ENCODE measurements around the gene STX17.

Gene STX17

DNA sequence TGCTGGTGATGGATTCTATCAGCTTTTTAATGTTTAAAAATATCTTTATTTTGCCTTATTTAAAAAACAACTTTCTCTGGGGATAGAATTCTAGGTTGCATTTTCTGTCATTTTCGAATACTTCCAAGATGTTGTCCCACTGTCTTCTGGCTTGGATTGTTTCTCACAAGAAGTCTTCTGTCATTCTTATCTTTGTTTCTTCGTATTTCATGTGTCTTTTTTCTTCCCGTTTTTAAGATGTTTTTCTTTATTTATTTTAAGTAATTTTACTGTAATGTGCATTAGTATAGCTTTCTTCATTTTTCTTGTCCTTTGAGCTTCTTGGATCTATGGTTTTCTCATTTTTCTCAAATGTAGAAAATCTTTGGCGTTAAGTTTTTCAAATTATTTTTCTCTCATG, 19.1 kb downstream of the STX17 start:
- Histone ChIP-seq H2AFZ (no peak overlapping the region), H3K27me3 (ENCODE audit: control insufficient read depth, insufficient read depth, low read length) (no peaks in the 10 kb centered on the region), H3K9ac (no peak overlapping the region), H3K4me3 (ENCODE audit: low read depth, low read length) (no peak overlapping the region), H3K27ac (no peak overlapping the region), H3K79me2 (peaks cover 4% of the 10 kb centered on the region), H3K9me3 (ENCODE audit: control insufficient read depth, low read length) (no peaks in the 10 kb centered on the region), H3K36me3 (ENCODE audit: control insufficient read depth, insufficient read depth, low read length) (no peaks in the 10 kb centered on the region), H3K4me2 (ENCODE audit: low read length) (no peak overlapping the region), H3K4me1 (no peaks in the 10 kb centered on the region)
- no peak for TF ChIP-seq CTCF (IDR thresholded peaks at IDR 0.05)

GRCh38 chr9:99929652-99930051, 23.2 kb downstream of the STX17 start:
- Histone ChIP-seq H3K4me2 (ENCODE audit: low read length) (no peak overlapping the region), H3K27ac (no peak overlapping the region), H3K4me1 (no peaks in the 10 kb centered on the region), H3K36me3 (ENCODE audit: control insufficient read depth, insufficient read depth, low read length) (no peaks in the 10 kb centered on the region), H2AFZ (no peak overlapping the region), H3K9me3 (ENCODE audit: control insufficient read depth, low read length) (no peaks in the 10 kb centered on the region), H3K79me2 (peaks cover 4% of the 10 kb centered on the region), H3K27me3 (ENCODE audit: control insufficient read depth, insufficient read depth, low read length) (no peaks in the 10 kb centered on the region), H3K4me3 (ENCODE audit: low read depth, low read length) (no peak overlapping the region), H3K9ac (no peak overlapping the region)
- no peak for TF ChIP-seq CTCF (IDR thresholded peaks at IDR 0.05)

DNA sequence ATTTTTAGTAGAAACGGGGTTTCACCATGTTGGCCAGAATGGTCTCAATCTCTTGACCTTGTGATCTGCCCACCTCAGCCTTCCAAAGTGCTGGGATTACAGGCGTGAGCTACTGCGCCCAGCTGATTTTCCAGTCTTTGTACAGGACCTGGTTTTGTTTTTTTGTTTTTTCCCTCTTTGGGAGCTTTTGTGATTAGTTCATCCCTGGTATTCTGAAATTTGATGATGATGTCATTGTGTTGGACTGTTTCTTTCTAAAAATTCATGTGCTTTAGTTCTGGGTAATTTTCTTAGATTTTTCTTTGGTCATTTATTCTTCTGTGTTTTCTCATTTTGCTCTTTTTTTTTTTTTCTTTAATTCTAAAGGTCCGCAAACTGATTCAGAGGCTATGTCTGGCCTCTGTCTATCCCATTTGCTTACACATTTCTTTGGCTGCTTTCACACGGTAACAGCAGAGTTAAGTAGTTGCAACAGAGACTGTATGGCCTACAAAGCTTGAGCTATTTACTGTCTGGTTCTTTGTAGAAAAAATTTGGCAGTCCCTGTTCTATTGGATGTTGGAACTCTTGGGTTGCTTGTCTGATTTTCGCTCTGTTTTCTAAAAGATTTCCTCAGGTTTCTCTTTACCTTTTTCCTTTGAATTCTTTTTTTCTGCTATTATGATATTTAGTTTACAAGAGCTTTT, 24.8 kb downstream of the STX17 start:
- Histone ChIP-seq H3K79me2 (peaks cover 4% of the 10 kb centered on the region), H3K36me3 (ENCODE audit: control insufficient read depth, insufficient read depth, low read length) (peaks cover under 1% of the 10 kb centered on the region), H3K27me3 (ENCODE audit: control insufficient read depth, insufficient read depth, low read length) (no peaks in the 10 kb centered on the region), H2AFZ (no peak overlapping the region), H3K27ac (no peak overlapping the region), H3K4me2 (ENCODE audit: low read length) (no peak overlapping the region), H3K9ac (no peak overlapping the region), H3K4me1 (no peaks in the 10 kb centered on the region), H3K4me3 (ENCODE audit: low read depth, low read length) (no peak overlapping the region), H3K9me3 (ENCODE audit: control insufficient read depth, low read length) (no peaks in the 10 kb centered on the region)
- TF ChIP-seq CTCF (IDR thresholded peaks at IDR 0.05), result no peak

- Histone ChIP-seq H3K9ac (no peak overlapping the region), H3K4me3 (ENCODE audit: low read depth, low read length) (no peak overlapping the region), H3K9me3 (ENCODE audit: control insufficient read depth, low read length) (peaks cover 5% of the 10 kb centered on the region), H3K27me3 (ENCODE audit: control insufficient read depth, insufficient read depth, low read length) (no peaks in the 10 kb centered on the region), H3K79me2 (no peaks in the 10 kb centered on the region), H3K4me2 (ENCODE audit: low read length) (no peak overlapping the region), H3K4me1 (no peaks in the 10 kb centered on the region), H3K27ac (no peak overlapping the region), H3K36me3 (ENCODE audit: control insufficient read depth, insufficient read depth, low read length) (peaks cover 2% of the 10 kb centered on the region), H2AFZ (no peak overlapping the region)
- no peak for TF ChIP-seq CTCF (IDR thresholded peaks at IDR 0.05)
Measured at GRCh38 chr9:99936947-99937587, 30.6 kb downstream of the STX17 start.

DNA sequence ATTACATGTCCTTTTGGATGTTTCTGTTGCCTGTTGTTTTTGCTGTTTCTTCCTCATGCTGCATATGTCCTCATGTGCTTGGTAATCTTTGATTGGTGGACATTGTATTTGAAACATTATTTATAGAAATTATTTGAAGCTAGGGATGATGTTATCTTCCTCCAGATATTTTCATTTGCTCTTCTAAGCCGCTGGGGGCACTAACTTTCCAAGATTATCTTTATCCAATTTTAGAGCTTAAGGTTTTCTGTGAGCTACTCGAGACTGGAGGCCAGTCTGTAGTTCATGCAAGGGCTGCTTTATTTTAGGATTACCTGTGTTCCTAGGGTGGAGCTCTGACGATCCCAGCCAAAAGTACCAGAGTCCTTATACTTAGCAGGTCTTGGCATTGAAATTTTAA, 40.9 kb downstream of the STX17 start:
- no peaks in the 10 kb centered on the region for H3K36me3 ChIP-seq (ENCODE audit: control insufficient read depth, insufficient read depth, low read length)
- H3K9me3 ChIP-seq (ENCODE audit: control insufficient read depth, low read length), result no peaks in the 10 kb centered on the region
- no peaks in the 10 kb centered on the region for H3K4me1 ChIP-seq
- no peak overlapping the region for H3K4me3 ChIP-seq (ENCODE audit: low read depth, low read length)
- TF ChIP-seq CTCF (IDR thresholded peaks at IDR 0.05), result no peak
- H3K9ac ChIP-seq, result no peak overlapping the region
- H3K27me3 ChIP-seq (ENCODE audit: control insufficient read depth, insufficient read depth, low read length), result no peaks in the 10 kb centered on the region
- no peak overlapping the region for H3K27ac ChIP-seq
- H2AFZ ChIP-seq, result no peak overlapping the region
- no peak overlapping the region for H3K4me2 ChIP-seq (ENCODE audit: low read length)
- no peaks in the 10 kb centered on the region for H3K79me2 ChIP-seq
